HepG2 (cell line): ENCODE results near the gene BCL7A. TPM values are rescaled to one million over a fixed set of nuclear protein-coding genes. Genes with fewer than 3 reads are reported as not detected.

Source experiments
- ATAC-seq: fragments of 200-7000 bp; cut with Tn5 transposase; 3 replicates; pipeline ENCODE4 v1.9.1; 2020; ENCODE audit warnings: mild to moderate bottlenecking, moderate library complexity
- BruUV-seq: library from RNA; stranded (reverse); fragments of 400-500 nt; replicated peaks from 2 replicates; lab custom pipeline; 2021; lab: Mats Ljungman, UMichigan
- CTCF ChIA-PET: fragments of 300-600 bp; formaldehyde crosslinking; extraction: SDS; loops from one replicate; lab custom pipeline; 2021; ENCODE audit warnings: low total read pairs, inconsistent platforms, low intra/inter-chr PET ratio; lab: Yijun Ruan, JAX
- POLR2A ChIA-PET: fragments of 350-600 bp; sonication (Branson Sonifier 250); formaldehyde crosslinking; loops from one replicate; lab custom pipeline; 2020; ENCODE audit warnings: antibody characterized with exemption, inconsistent platforms; lab: Yijun Ruan, JAX
- DNase-seq: peaks from one replicate; pipeline ENCODE4 v3.0.0-alpha.2; 2015; ENCODE audit warnings: low spot score
- FAIRE-seq: peaks from 3 replicates; lab custom pipeline; 2011; peaks lifted over from hg19 to GRCh38; lab: Jason Lieb, UNC
- H2AFZ ChIP-seq: one replicate; pipeline ENCODE4 v1.6.1; 2011; ENCODE audit warnings: low read length, inconsistent platforms
- H3K27ac ChIP-seq: fragments of 300-600 bp; 3 replicates; pipeline ENCODE4 v1.8.0; 2011; ENCODE audit warnings: mixed run types, mild to moderate bottlenecking, mixed read lengths, low read length, inconsistent platforms; ENCODE audit not compliant: insufficient read depth; ENCODE audit errors: extremely low read length
- H3K27me3 ChIP-seq, 2 experiments: fragments of 200-600 bp in 1 of 2; 2 replicates in 1 of 2; 3 replicates in 1 of 2; pipeline versions ENCODE4 v1.6.0 to v1.8.0; 2011; ENCODE audit warnings: low read length in 2 of 2, mild to moderate bottlenecking in 2 of 2, moderate library complexity in 2 of 2, inconsistent platforms in 1 of 2; ENCODE audit not compliant: insufficient read depth in 2 of 2, control insufficient read depth in 1 of 2
- H3K36me3 ChIP-seq, 2 experiments: fragments of 200-600 bp in 1 of 2; replicated peaks in 1 of 2; 2 replicates in 1 of 2; 3 replicates in 1 of 2; pipeline versions ENCODE4 v1.5.1 to v1.8.0; 2011; ENCODE audit warnings: low read length in 2 of 2, inconsistent platforms in 1 of 2; ENCODE audit not compliant: insufficient read depth in 2 of 2, control insufficient read depth in 1 of 2
- H3K4me1 ChIP-seq: 2 replicates; pipeline ENCODE4 v1.5.1; 2012; ENCODE audit warnings: low read length, inconsistent platforms; ENCODE audit not compliant: insufficient read depth
- H3K4me2 ChIP-seq: 2 replicates; pipeline ENCODE4 v1.6.0; 2011; ENCODE audit warnings: low read depth, low read length, inconsistent platforms
- H3K4me3 ChIP-seq, 3 experiments: fragments of 200-600 bp in 1 of 3; sonication (generic), shearing (Covaris generic) in 1 of 3; replicated peaks in 1 of 3; 2 replicates each; pipeline ENCODE4 v1.5.1; 2011 to 2016; ENCODE audit warnings: low read length in 3 of 3, inconsistent platforms in 2 of 3, low read depth in 2 of 3, mild to moderate bottlenecking in 2 of 3, control low read depth in 1 of 3, mixed read lengths in 1 of 3; ENCODE audit not compliant: insufficient read depth in 1 of 3
- H3K79me2 ChIP-seq: one replicate; pipeline ENCODE4 v1.6.1; 2011; ENCODE audit warnings: low read length, inconsistent platforms; ENCODE audit not compliant: insufficient read depth
- H3K9ac ChIP-seq: 2 replicates; pipeline ENCODE4 v1.6.0; 2011; ENCODE audit warnings: mild to moderate bottlenecking, low read depth, low read length, inconsistent platforms; ENCODE audit not compliant: insufficient read depth
- H3K9me3 ChIP-seq: 2 replicates; pipeline ENCODE4 v1.5.1; 2012; ENCODE audit warnings: mild to moderate bottlenecking, low read length
- H4K20me1 ChIP-seq: 2 replicates; pipeline ENCODE4 v1.6.0; 2011; ENCODE audit warnings: inconsistent platforms, mild to moderate bottlenecking, low read length, moderate library complexity; ENCODE audit not compliant: insufficient read depth
- ARID2 ChIP-seq: sonication (generic); formaldehyde crosslinking; IDR thresholded peaks from 2 replicates; pipeline ENCODE4 v1.8.1; 2022; ENCODE audit warnings: mild to moderate bottlenecking, missing genetic modification reagents, borderline replicate concordance
- BRCA1 ChIP-seq: sonication (generic); formaldehyde crosslinking; IDR thresholded peaks from 2 replicates; pipeline ENCODE4 v1.4.0; 2020; ENCODE audit warnings: missing genetic modification reagents
- ETV5 ChIP-seq: IDR thresholded peaks from 2 replicates; pipeline ENCODE4 v1.6.1; 2018; ENCODE audit warnings: missing biosample characterization, missing genetic modification reagents, inconsistent platforms, borderline replicate concordance
- IKZF5 ChIP-seq: IDR thresholded peaks from 2 replicates; pipeline ENCODE4 v1.6.1; 2018; ENCODE audit warnings: missing genetic modification reagents, mild to moderate bottlenecking, missing compliant biosample characterization
- NFYC ChIP-seq: IDR thresholded peaks from 2 replicates; pipeline ENCODE4 v1.6.1; 2016; ENCODE audit warnings: missing genetic modification reagents, missing compliant biosample characterization
- PRDM4 ChIP-seq: sonication (generic); formaldehyde crosslinking; IDR thresholded peaks from 2 replicates; pipeline ENCODE4 v1.9.0; 2021; ENCODE audit warnings: missing genetic modification reagents, borderline replicate concordance
- RFXAP ChIP-seq: sonication (generic); formaldehyde crosslinking; IDR thresholded peaks from 2 replicates; pipeline ENCODE4 v1.4.0; 2020; ENCODE audit warnings: missing genetic modification reagents, borderline replicate concordance
- TEAD3 ChIP-seq: optimal IDR thresholded peaks from 2 replicates; pipeline ENCODE3; 2016; ENCODE audit warnings: borderline replicate concordance
- ZBTB20 ChIP-seq: sonication (generic); formaldehyde crosslinking; IDR thresholded peaks from 2 replicates; pipeline ENCODE4 v1.8.1; 2023; ENCODE audit warnings: missing genetic modification reagents, low read depth, mild to moderate bottlenecking, borderline replicate concordance
- ZNF282 ChIP-seq: fragments of 450-650 bp; IDR thresholded peaks from 2 replicates; pipeline ENCODE4 v1.6.1; 2018; ENCODE audit not compliant: partially characterized antibody
- WGBS: methylation state at CpG from one replicate; pipeline ENCODE4 v1.1.6; 2017; ENCODE audit warnings: low lambda C conversion rate; 5-methylcytosine and 5-hydroxymethylcytosine counted together
- in situ Hi-C: cut with HindIII; loops from 2 replicates; pipeline ENCODE4 v1.10.0; 2017; ENCODE audit warnings: low pct_unique_long_range_greater_than_20kb; ENCODE audit not compliant: extremely low pct_ligation_motif_present
- intact Hi-C: fragments of 100-400 bp; cut with micrococcal nuclease; formaldehyde crosslinking; loops from one replicate; pipeline ENCODE4 v1.10.0; 2022; ENCODE audit not compliant: unreplicated experiment
- polyA plus RNA-seq, 8 experiments: library from polyadenylated mRNA; depleted of rRNA in 3 of 8; stranded (reverse) in 7 of 8; unstranded in 1 of 8; fragments of >200 nt; fragmentation: Illumina TruSeq in 4 of 8; extraction: Trizol in 4 of 8; gene quantifications; 2 replicates each; pipeline versions ENCODE4 v1.2.1 to v1.2.3, GENCODE V29; 2011 to 2016; ENCODE audit warnings: low read depth in 4 of 8, missing spikeins in 1 of 8, mixed read lengths in 1 of 8; ENCODE audit not compliant: insufficient read depth in 1 of 8
- total RNA-seq, 5 experiments: library from RNA; depleted of rRNA; stranded (reverse); fragments of >200 nt; fragmentation: Illumina TruSeq; extraction: Trizol; gene quantifications; 2 replicates each; pipeline ENCODE4 v1.2.3, GENCODE V29; 2016; ENCODE audit warnings: low read depth in 1 of 5

BCL7A gene
- total and polyA plus RNA-seq, 2 of the 13 experiments (the other 11 are each of a cell fraction or from before 2014, with no cell fraction given), result 4.1 to 6.2 TPM

DNA sequence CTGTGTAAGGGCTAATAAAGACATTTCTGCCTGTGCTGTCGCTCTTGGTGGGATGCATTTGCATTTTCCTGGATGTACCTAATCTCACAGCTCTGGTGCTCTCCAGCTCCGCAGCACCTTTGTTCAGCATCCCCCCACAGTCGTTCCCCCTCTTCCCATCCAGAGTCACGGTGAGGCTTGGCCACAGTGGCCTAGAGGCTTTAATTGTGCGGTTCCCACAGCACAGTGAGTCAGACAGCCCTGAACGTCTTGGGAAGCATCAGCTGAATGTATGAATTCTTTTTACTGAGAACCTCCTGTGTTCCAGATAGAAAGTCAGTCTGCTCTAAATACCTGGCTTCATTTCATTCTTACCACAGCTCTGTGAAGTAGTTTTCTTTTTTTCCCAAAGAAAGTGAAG lies 85.6 kb downstream of the BCL7A start:
- H3K4me2 ChIP-seq, result no peak overlapping the region
- no peak for ATAC-seq
- intact Hi-C loops, result no loop called here
- H3K9me3 ChIP-seq, result no peaks in the 10 kb centered on the region
- WGBS, result 96% methylated on average over 6 of the region's 6 CpGs
- ChIA-PET POLR2A (no interaction called here), CTCF (no interaction called here)
- no peaks in the 10 kb centered on the region for H3K27me3 ChIP-seq
- peaks cover 31% of the 10 kb centered on the region for H3K4me1 ChIP-seq
- TF ChIP-seq BRCA1 (CRISPR knock-in tag), result no peak
- no peak for TF ChIP-seq PRDM4 (CRISPR knock-in tag)
- TF ChIP-seq ARID2 (CRISPR knock-in tag), result no peak
- TF ChIP-seq ZBTB20, result no peak
- TF ChIP-seq ZNF282, result no peak
- TF ChIP-seq ETV5, result no peak
- TF ChIP-seq IKZF5, result no peak
- no peak for TF ChIP-seq TEAD3 (CRISPR knock-in tag)
- no peak for TF ChIP-seq RFXAP
- TF ChIP-seq NFYC (CRISPR knock-in tag), result no peak
- H3K4me3 ChIP-seq, result no peak overlapping the region
- no peak overlapping the region for H3K9ac ChIP-seq
- no peak overlapping the region for H3K27ac ChIP-seq
- H4K20me1 ChIP-seq, result 0 out of 2 replicates have a peak, but pooled peaks cover 5% of the 10 kb centered on the region
- no peak overlapping the region for H2AFZ ChIP-seq
- FAIRE-seq, result no peak
- in situ Hi-C loops, result no loop called here
- peaks cover 16% of the 10 kb centered on the region for H3K79me2 ChIP-seq
- H3K36me3 ChIP-seq, result no peaks in the 10 kb centered on the region
- DNase-seq, result no peak
- BruUV-seq, result no TSS peak
